Glutamatergic neuron (in vitro differentiated cells): ENCODE results near the gene NRXN3. TPM values are rescaled to one million over a fixed set of nuclear protein-coding genes. Genes with fewer than 3 reads are reported as not detected.

Experiments used
- DNase-seq: peaks from one replicate; pipeline ENCODE4 v3.0.0; 2022
- H3K27ac Mint-ChIP-seq: one replicate; pipeline ENCODE4 v1.8.0; 2020; ENCODE audit warnings: mild to moderate bottlenecking, mixed read lengths, inconsistent platforms; ENCODE audit not compliant: unreplicated experiment
- H3K27me3 Mint-ChIP-seq: one replicate; pipeline ENCODE4 v1.8.0; 2020; ENCODE audit warnings: mild to moderate bottlenecking, moderate library complexity, mixed read lengths, inconsistent platforms; ENCODE audit not compliant: unreplicated experiment
- H3K36me3 Mint-ChIP-seq: one replicate; pipeline ENCODE4 v1.8.0; 2020; ENCODE audit warnings: mild to moderate bottlenecking, mixed read lengths, inconsistent platforms; ENCODE audit not compliant: unreplicated experiment
- H3K4me1 Mint-ChIP-seq: one replicate; pipeline ENCODE4 v1.8.0; 2020; ENCODE audit warnings: mild to moderate bottlenecking, low read depth, mixed read lengths, inconsistent platforms; ENCODE audit not compliant: unreplicated experiment
- H3K4me3 Mint-ChIP-seq: one replicate; pipeline ENCODE4 v1.8.0; 2020; ENCODE audit warnings: mild to moderate bottlenecking, mixed read lengths, inconsistent platforms; ENCODE audit not compliant: unreplicated experiment
- H3K9me3 Mint-ChIP-seq: one replicate; pipeline ENCODE4 v1.8.0; 2020; ENCODE audit warnings: mild to moderate bottlenecking, moderate library complexity, mixed read lengths, inconsistent platforms; ENCODE audit not compliant: unreplicated experiment
- total RNA-seq: library from RNA; stranded (reverse); fragmentation: NEBNext Ultra II Directional; extraction: Animal tissue kit (Norgen Biotek cat#: 25700); gene quantifications from one replicate; pipeline ENCODE4 v1.2.1, GENCODE V29; 2021; ENCODE audit not compliant: unreplicated experiment
- TF ChIP-seq, protein P1 (sequence below): fragments of 200-600 bp; sonication (generic); IDR thresholded peaks from one replicate; pipeline ENCODE4 v1.5.0; 2021; ENCODE audit not compliant: partially characterized antibody, unreplicated experiment

Gene NRXN3
- total RNA-seq, 1 donor from 2014 or later = 1.2 TPM

- H3K9me3 Mint-ChIP-seq = peaks cover 2% of the 10 kb centered on the region
- no peaks in the 10 kb centered on the region for H3K36me3 Mint-ChIP-seq
- DNase-seq = no peak
- TF ChIP-seq, protein P1, sequence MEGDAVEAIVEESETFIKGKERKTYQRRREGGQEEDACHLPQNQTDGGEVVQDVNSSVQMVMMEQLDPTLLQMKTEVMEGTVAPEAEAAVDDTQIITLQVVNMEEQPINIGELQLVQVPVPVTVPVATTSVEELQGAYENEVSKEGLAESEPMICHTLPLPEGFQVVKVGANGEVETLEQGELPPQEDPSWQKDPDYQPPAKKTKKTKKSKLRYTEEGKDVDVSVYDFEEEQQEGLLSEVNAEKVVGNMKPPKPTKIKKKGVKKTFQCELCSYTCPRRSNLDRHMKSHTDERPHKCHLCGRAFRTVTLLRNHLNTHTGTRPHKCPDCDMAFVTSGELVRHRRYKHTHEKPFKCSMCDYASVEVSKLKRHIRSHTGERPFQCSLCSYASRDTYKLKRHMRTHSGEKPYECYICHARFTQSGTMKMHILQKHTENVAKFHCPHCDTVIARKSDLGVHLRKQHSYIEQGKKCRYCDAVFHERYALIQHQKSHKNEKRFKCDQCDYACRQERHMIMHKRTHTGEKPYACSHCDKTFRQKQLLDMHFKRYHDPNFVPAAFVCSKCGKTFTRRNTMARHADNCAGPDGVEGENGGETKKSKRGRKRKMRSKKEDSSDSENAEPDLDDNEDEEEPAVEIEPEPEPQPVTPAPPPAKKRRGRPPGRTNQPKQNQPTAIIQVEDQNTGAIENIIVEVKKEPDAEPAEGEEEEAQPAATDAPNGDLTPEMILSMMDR = no peak
- H3K4me3 Mint-ChIP-seq = no peak overlapping the region
- no peak overlapping the region for H3K27ac Mint-ChIP-seq
- H3K27me3 Mint-ChIP-seq = no peaks in the 10 kb centered on the region
- H3K4me1 Mint-ChIP-seq = no peaks in the 10 kb centered on the region
These were observed 442.5 kb downstream of the NRXN3 start for GRCh38 chr14:78612666-78613065.

DNA sequence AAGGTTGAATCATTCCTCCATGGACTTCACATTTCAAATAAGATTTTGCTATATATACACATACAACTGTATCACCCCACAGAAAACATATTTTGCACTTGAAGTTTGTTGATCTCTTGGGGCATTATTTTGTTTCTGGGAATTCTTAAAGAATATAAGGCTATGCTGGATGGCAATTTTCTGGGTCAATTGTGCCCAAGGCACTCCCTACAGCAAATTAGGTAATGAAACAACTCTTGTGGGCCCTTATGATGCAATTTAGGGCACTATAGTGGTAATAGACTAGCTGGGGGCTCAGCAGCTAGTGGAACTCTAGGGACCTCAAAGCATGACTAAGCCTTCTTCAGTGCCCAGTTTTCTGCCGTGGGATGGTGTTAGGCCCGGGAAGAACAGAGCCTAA lies 444.4 kb downstream of the NRXN3 start:
- H3K27me3 Mint-ChIP-seq = peaks cover 2% of the 10 kb centered on the region
- H3K9me3 Mint-ChIP-seq = peaks cover 2% of the 10 kb centered on the region
- TF ChIP-seq, protein P1 = no peak
- no peak for DNase-seq
- H3K36me3 Mint-ChIP-seq = no peaks in the 10 kb centered on the region
- no peak overlapping the region for H3K27ac Mint-ChIP-seq
- H3K4me1 Mint-ChIP-seq = peaks cover 13% of the 10 kb centered on the region
- no peak overlapping the region for H3K4me3 Mint-ChIP-seq

- Mint-ChIP-seq H3K36me3 (no peaks in the 10 kb centered on the region), H3K4me3 (no peak overlapping the region), H3K27me3 (peaks cover 2% of the 10 kb centered on the region), H3K9me3 (peaks cover 2% of the 10 kb centered on the region), H3K27ac (no peak overlapping the region), H3K4me1 (peaks cover 13% of the 10 kb centered on the region)
- TF ChIP-seq, protein P1 = no peak
- DNase-seq = no peak
These were observed 447.6 kb downstream of the NRXN3 start for GRCh38 chr14:78617735-78618134.

DNA sequence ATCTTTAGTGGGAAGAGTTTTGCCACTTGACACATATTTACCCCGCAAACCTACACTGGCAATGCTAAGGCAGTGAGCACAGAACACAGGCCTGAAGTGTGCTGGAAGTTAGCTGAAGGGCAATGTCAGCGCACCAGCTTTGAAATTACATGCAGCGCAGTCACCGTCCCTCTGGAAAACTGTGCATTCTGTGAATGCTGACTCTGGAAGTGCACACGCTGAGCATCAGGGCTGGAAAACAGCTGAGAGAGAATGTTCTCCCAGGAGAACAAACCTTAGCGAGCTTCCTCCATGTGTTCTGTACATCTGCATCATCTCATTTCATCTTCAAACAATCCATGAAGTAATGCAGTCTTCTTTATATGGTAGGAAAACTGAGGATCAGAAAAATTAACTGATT lies 448.2 kb downstream of the NRXN3 start:
- peaks cover 13% of the 10 kb centered on the region for H3K4me1 Mint-ChIP-seq
- TF ChIP-seq, protein P1 = no peak

DNA sequence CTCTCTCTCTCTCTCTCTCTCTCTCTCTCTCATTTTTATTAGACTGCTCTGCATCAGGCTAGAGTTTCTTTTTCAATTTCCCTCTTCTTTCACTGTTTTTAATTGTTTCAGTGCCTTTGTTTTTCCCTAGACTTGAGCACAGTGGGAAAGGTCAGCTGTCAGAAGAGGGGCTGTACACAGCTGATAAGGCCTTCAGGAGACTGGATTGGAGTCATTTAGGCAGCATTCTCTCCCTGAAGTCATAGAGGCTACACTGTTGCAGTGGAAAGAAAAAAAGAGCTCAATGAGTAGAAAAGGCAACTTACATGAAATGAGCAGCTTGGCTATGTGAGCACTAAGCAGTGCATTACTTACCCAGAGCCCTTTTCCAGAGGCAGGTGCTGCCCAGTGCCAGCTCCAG lies 456.9 kb downstream of the NRXN3 start:
- TF ChIP-seq, protein P1 = no peak
- Mint-ChIP-seq H3K4me3 (no peak overlapping the region), H3K36me3 (no peaks in the 10 kb centered on the region), H3K9me3 (no peaks in the 10 kb centered on the region), H3K27me3 (no peaks in the 10 kb centered on the region), H3K4me1 (no peaks in the 10 kb centered on the region), H3K27ac (no peak overlapping the region)
- no peak for DNase-seq

More for the DNA sequence above, 448.2 kb downstream of the NRXN3 start:
- Mint-ChIP-seq H3K27ac (peak overlapping the region; percentile 67), H3K27me3 (peaks cover 2% of the 10 kb centered on the region), H3K36me3 (no peaks in the 10 kb centered on the region), H3K4me3 (no peak overlapping the region), H3K9me3 (peaks cover 2% of the 10 kb centered on the region)
- DNase-seq = peak; percentile 23
